Activated effector memory CD4-positive, alpha-beta T cell treated with anti-CD3 and anti-CD28 coated beads, Interleukin-2, amount 50 U/mL, for 16 hours (primary cell): ENCODE results near the gene KRT6A.
"Not testable (repeated sequence)": the region's sequence is repeated elsewhere in the genome, so short reads cannot be mapped to it uniquely, and the experiment has no call there.

Experiments used
- DNase-seq: peaks from one replicate; pipeline ENCODE4 v3.0.0-alpha.2; 2020

The KRT6A gene

GRCh38 chr12:52455821-52456220 is 37.2 kb downstream of the KRT6A start:
- no peak for DNase-seq

DNA sequence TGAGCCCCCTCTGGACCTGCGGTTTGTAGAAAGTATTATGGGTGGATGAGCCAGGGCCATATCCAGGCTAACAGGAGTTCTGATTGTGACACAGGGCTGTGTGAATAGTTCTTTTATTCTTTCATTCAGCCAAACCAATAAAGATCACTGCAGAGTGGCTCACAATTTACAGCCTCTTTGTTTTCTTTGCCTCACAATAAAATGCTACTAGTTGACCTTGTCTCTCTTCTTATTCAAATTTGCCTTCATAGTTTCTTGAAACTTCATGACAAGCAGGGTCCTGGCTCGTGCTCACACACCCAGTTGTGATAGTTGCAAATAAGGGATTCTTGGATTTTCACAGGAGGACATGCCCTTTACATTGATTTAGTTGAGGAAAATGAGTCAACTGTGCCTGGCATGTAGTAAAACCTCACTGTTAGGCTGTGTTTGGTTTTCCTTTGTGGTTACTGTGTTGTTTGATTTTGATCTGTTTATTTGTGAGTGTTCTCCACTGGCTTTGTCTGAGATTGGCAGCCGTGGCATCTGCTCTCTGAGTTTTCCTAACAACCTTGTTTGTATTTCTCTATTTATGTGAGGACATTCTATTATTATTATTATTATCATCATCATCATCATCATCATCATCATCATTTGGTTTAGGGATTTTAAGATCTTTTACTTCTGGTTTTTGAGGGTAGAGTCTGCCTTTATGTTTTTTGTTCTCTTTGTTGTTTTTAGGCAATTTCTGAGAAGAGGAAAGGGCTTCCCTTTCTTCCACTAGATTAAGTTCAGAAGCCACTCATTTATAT is 38.5 kb downstream of the KRT6A start:
- no peak for DNase-seq

DNA sequence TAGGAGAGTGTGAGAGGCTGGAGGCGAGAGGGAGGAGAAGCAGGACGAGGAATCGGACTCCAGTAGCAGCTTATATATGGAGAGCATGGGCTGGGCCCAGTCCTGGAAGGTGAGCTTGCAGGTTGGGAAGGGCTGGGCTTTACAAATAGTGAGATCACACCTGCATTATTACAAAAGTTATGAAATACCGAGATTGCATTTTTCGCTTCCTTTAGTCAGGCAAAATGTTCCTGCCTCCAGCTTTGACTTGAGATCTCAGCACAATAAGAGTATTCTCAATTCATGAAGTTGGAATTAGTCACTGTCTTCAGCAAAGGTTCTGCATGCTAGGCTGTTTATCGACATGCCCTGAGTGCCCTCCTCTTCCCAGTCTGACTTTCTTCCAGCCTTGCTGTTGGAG is 41.0 kb downstream of the KRT6A start, which contains the start of gene KRT6B:
TSS of gene KRT6B (minus strand) at position 46 of the 400 bp plus-strand sequence. CDS start 68 bp downstream, outside the sequence.
- no peak for DNase-seq

GRCh38 chr12:52448228-52448627 is 44.8 kb downstream of the KRT6A start:
- no peak for DNase-seq

DNA sequence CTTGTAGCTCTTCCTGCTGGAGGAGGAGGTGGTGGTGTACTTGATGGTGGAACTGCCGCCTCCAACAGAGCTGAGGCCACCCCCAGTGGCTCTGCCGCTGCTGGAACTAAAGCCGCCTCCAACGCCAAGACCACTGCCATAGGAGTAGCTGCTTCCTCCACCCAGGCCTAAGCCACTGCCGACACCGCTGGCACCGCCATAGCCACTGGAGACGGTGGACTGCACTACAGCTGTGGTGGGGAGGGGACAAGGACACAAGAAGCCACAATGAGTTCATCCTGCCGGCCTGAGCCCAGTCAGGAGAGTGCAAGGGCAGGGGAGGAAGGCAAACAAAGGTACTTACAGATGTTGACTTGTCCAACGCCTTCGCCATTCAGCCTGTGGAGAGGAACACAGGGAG is 45.9 kb downstream of the KRT6A start:
- not testable (repeated sequence) for DNase-seq

DNA sequence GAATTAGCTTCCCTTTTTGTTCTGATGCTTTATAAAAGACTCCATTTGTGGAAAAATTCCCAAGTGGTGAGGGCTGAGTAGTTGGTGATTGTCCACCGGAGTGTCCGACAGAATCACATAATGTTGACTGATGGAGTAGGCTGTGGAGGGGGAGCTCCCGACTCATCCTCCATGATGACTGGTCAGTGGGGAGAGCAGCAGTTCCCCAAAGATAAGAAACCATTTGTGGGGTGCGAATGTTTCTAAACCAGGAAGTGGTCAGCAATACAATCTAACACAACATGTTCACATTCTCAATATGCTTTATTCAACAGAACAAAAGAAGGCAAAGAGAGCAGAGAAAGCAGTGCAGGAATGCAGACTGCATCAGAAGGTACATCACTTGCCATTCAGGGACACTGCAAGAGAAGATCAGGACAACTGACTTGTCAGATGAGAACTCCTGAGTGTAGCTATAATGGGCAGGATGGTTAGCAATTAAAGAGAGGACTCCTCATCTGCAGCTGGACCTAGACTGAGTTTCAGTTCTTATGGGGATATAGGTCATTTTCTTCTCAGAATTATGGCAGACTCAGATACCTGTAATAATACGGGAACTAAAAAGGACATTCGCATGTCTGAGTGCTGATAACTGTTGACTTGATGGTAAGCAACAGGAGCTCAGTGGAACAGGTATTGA is 46.6 kb downstream of the KRT6A start:
- no peak for DNase-seq

- DNase-seq, result no peak
Measured at GRCh38 chr12:52445876-52446275, 47.2 kb downstream of the KRT6A start.

DNA sequence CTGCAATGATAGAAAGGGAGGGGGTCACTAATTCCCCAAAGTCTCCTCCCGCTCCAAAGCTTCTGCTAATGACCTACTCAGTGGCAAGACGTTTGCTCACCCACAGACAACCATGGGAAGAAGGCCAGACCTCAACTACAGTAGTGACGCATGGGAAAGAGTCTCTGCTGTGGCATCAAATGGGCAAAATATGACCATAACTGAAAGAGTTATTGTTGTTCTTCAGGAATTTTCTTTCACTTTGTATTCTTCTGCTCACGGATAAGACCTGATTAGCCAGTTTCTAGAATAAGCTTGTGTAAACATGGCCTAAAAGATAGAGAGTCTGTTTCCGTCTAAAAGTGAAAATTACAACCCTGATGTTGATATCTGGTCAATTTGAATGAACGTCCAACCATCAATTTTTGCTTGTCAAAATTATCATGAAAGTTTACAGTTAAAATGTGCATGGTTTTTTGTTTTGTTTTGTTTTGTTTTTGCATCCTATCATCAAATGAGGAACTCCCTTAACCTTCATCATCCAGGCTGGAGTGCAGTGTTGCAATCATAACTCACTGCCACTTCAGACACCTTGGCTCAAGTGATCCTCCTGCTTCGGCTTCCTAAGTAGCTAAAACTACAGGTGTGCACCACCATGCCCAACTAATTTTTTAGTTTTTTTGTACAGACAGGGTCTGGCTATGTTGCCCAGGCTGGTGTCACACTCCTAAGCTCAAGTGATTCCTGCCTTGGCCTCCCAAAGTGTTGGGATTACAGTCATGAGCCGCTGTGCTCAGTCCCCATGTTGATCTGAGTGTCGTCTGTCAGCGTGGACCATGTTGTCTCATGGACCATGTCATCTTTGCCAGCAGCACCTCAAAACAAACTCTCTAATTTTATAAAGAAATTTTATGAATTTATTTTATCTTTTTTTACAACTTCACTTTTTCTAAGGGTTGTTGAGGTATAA is 48.1 kb downstream of the KRT6A start:
- DNase-seq, result no peak

GRCh38 chr12:52443966-52444365 is 49.1 kb downstream of the KRT6A start:
- no peak for DNase-seq

DNA sequence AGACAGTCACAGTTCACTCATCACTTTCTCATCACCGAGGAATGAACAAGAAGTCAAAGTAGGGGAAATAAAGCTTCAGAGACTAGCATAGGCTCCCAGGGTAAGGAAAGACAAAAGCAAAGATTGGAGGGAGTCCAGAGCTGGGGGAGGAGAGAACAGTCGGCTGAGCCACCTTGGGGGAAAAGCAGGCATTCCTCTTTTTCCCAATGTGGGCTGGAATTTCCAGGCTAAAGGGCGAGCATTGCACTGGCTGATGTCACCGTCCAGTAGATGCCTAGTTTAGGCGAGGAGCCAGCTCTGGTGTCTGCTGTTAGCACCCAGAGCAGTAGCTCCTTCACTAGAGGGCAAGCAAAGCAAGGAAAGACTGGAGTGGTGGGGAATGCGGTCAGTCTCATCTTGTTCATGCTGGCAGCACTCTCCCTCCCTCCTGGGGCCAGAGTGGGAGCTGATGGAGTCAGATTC is 50.4 kb downstream of the KRT6A start:
- DNase-seq, result no peak

DNA sequence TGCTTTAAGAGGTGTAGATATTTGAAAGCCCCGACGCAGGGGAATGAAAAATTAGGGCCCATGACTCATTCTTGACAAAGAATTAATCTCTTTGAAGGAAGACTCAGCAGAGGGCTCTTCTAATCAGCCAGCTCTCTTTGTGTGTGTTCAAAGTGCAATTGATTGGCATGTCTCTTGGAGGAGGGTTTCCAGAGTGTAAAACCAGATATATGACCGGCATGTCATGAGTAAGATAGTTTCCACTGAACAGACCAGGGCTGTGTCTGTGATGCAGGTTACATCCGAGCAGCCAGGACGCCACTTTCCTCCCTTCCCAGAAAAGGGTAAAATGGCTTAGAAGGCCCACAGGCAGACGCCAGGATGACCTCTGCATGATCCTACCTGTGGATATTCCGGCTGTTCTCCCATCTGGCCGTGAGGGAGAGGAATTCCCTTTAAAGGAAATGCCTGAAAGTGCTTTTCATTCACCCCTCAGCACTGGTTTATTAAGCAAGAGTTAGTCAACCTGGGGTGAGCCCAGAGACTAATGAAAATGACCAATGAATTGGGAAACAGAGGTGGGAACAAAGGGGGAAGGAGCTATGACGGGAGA is 51.6 kb downstream of the KRT6A start:
- no peak for DNase-seq

DNA sequence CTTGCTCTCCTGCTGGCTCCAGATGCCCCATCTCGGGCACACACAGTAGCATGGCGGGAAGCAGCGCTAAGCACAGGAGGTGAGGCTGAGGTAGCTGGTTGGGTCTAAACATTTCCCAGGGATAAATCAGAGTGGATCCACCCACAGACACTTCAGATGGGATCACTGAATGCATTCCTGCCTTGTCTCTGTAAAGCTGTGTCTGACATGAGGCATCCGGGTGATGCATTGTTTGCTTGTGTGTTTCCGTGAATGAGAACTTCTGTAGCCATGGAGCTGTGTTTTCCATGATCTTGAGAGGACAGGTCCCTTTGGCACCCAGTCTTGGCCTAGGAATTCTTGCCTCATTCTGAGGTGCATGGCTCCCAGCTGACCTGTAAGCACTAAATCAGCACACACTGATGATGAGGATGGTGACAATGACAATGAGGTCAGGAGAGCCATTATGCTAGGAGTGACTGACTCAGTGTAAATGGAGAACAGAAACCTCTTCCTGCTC is 52.2 kb downstream of the KRT6A start:
- DNase-seq, result no peak

- DNase-seq, result no peak
Measured at GRCh38 chr12:52439845-52440244, 53.2 kb downstream of the KRT6A start.

DNA sequence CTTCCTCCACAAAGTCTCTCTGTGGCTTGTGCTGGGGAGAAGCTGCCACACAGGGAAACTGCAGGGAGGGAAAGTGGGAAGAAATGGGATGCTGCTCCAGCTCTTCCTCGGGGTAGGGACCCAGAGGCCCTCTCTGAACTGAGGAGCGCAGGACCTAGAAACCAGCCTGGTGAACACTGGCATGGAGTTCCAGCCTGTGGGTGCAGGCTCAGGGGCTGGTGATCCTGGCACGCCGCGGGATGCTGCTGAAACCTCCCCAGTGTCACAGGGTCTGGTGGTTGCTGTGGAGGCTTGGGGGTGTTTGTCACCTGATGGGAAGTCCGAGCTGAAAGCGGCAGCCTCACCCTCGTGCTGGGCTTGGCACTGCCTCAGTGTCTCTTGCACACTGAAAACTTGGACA is 53.6 kb downstream of the KRT6A start:
- DNase-seq, result no peak

DNA sequence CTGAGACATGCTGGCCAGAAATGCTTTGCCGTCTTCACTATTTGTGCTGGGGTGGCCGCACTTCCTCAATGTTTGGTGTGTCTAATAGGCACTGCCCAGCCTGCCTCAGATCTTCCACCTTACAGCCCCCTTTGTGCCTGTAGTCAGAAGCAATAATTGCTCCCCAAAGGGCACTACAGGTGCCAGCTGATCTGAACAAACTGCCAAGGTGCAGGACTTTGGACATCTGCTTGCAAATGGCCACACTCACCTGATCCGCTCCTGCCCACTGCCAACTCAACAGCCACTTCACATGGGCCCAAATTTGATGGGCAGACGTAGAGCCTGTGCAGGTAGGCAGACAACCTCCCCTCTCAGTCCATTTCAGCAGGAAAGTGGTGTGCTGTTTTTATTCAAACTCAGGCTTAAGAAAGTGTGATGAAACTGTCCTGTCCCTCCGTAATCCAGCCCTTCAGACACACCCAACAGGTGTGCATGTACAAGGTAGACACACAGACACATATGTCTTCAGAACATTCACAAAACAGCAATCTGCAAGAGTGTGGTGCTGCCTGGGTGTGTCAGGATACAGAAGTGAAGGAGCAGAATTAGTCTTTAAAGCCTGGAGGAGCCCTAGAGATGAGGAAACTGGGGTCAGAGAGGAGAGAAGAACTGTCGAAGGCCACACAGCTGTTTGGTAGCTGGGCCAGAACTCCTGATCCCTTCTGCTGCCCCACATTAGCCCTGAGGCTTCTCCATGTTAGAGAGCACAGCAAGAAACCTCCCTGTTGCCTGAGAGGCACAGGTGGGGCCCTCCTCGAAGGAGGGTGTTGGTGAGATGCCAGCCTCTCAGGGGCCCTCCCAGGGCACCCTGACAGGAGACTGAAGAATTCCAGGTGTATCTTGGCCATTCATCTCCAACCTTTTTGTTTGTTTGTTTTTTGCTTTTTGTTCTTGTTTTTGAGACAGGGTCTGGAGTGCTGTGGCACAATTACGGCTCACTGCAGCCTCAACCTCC is 54.5 kb downstream of the KRT6A start:
- DNase-seq, result no peak

DNA sequence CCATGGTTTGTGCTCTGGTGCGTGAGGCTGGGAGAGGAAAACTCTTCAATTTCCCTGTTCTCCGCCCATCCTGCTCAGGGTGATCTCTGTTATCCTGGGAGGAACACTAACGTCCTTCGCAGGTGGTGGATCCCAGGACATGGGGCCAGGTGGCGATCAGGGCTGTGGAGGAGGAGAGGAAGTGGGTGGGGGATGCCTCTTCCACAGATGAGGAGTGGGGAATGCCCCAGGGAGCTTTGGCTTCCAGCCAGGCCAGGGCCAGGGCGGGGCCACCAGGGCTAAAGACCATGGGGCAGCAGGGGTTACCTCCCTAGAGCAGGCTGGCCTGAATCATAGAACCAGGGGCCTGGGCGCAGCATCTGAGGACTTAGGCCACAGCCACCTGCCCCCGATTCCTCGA is 55.5 kb downstream of the KRT6A start:
- no peak for DNase-seq
